ENCODE results near the gene PLA2G4C.

PLA2G4C gene

DNA sequence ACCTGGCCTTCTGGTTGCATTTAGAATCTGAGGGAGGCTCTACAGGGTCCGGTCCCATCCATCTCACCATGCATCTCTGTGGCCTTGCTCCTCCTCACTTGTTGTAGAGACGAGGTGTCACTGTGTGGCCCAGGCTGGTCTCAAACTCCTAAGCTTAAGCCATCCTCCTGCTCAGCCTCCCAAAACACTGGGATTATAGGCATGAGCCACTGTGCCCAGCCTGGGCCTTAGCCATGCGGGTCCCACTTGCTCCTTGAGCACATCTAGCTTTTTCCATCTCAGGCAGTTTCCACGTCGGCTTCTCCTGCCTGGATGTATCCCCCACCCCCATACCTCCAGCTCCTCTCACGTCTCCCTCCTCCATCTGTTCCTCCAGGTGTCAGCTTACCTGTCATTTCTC, 106.4 kb downstream of the PLA2G4C start:
- FAIRE-seq (no peak), DNase-seq (ENCODE audit: extremely low spot score, insufficient read length, low read depth) (no peak)

DNA sequence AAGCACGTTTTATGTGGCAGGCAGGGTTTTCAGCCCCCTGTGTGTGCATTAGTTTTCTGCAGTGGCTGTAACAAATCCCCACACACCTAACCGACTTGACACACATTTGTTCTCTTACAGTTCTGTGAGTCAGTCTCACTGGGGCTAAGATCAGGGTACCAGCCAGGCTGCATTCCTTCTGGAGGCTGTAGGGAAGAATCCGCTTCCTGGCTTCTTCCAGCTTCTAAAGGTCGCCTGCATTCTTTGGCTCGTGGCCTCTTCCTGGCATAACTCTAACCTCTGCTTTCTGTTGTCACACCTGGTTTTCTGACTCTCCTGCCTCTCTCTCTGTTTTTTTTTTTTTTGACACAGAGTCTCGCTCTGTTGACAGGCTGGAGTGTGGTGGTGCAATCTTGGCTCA, 109.8 kb downstream of the PLA2G4C start:
- FAIRE-seq (no peak), DNase-seq (ENCODE audit: extremely low spot score, insufficient read length, low read depth) (no peak)

DNA sequence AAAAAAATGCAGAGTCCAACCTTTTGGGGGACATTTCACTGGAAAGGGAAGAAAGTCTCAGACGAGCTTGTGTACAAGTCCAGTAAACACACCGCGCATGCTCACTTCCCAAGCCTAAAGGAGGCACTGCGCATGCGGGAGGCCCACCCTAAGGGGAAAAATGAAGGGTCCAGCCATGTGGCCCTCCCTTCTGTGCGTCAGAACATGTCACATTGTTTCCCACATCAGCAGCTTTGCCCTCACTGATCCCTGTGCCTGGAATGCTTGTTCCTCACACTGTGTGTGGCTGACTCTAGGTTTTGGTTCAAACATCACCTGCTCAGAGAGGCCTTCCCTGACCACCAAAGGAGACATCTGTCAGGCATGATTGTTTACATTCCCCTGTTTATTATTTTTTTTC, 111.8 kb downstream of the PLA2G4C start:
- DNase-seq (ENCODE audit: extremely low spot score, insufficient read length, low read depth), result no peak
- FAIRE-seq, result no peak
